Measurements from ENCODE around the gene OMA1.

Gene OMA1

DNA sequence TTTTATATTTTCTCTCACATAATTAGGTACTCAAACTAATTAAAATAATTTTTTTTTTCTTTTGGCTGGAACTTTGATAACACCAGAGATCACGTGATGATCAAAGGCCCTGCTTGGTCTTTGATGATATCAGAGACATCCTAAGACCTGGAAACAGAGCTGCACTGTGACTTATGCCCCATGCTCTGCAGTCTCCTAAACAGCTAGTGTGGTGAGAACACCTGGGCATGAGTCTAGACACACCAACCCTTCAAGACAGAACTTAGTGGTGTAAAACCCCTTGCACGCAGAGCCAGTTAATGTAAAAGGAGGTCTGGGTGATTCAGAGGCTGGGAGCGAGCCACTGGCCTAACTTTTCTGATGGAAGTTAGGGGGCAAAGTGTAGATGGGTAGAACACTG is 70.3 kb downstream of the OMA1 start:
- H3K4me1 Mint-ChIP-seq: no peaks in the 10 kb centered on the region
- H3K36me3 Mint-ChIP-seq: peaks cover 24% of the 10 kb centered on the region
- H3K27ac Mint-ChIP-seq: no peak overlapping the region
- no peak for DNase-seq (ENCODE audit: low spot score in 2 of 2)
- H3K9me3 Mint-ChIP-seq: no peaks in the 10 kb centered on the region
- no peak overlapping the region for H3K4me3 Mint-ChIP-seq
- ATAC-seq (ENCODE audit: low read depth): no peak
- no peaks in the 10 kb centered on the region for H3K27me3 Mint-ChIP-seq

- Mint-ChIP-seq H3K27ac (no peak overlapping the region), H3K9me3 (no peaks in the 10 kb centered on the region), H3K4me1 (no peaks in the 10 kb centered on the region)
These were observed 77.0 kb downstream of the OMA1 start for GRCh38 chr1:58469476-58469875.

GRCh38 chr1:58469016-58469415 is 77.5 kb downstream of the OMA1 start:
- Mint-ChIP-seq H3K27me3 (no peaks in the 10 kb centered on the region), H3K4me3 (no peak overlapping the region), H3K9me3 (no peaks in the 10 kb centered on the region), H3K36me3 (peaks cover 15% of the 10 kb centered on the region), H3K27ac (no peak overlapping the region), H3K4me1 (no peaks in the 10 kb centered on the region)
- no peak for ATAC-seq (ENCODE audit: low read depth)
- no peak for DNase-seq (ENCODE audit: low spot score in 2 of 2)

More at GRCh38 chr1:58469476-58469875, 77.0 kb downstream of the OMA1 start:
- no peak for DNase-seq (ENCODE audit: low spot score in 2 of 2)
- Mint-ChIP-seq H3K27me3 (no peaks in the 10 kb centered on the region), H3K4me3 (no peak overlapping the region), H3K36me3 (peaks cover 15% of the 10 kb centered on the region)
- no peak for ATAC-seq (ENCODE audit: low read depth)

DNA sequence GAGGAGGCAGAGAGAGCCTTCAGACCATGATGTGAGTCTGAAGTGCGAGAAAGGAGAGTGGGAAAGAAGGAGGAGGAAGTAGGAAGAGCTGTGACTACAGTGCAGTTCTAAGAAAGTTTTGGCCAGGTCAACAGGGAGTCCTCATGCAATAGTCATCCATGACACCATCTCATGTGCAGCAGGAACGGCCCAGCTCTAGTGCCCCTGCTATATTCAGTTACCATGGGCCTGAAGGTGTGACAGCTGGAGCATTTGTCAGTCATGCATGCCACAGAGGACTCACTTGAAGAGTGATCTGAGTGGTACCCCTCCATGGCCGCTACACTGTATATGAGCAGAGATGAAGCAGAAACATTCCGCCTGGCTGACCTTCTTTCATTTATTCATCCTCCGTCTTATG is 77.9 kb downstream of the OMA1 start:
- no peak for DNase-seq (ENCODE audit: low spot score in 2 of 2)
- Mint-ChIP-seq H3K36me3 (peaks cover 14% of the 10 kb centered on the region), H3K4me3 (no peak overlapping the region), H3K4me1 (no peaks in the 10 kb centered on the region), H3K27me3 (no peaks in the 10 kb centered on the region), H3K27ac (no peak overlapping the region), H3K9me3 (peaks cover 2% of the 10 kb centered on the region)
- no peak for ATAC-seq (ENCODE audit: low read depth)

- no peaks in the 10 kb centered on the region for H3K27me3 Mint-ChIP-seq
- ATAC-seq (ENCODE audit: low read depth) (no peak), DNase-seq (ENCODE audit: low spot score in 2 of 2) (no peak)
- peaks cover 27% of the 10 kb centered on the region for H3K36me3 Mint-ChIP-seq
- H3K9me3 Mint-ChIP-seq: peaks cover 2% of the 10 kb centered on the region
- H3K4me1 Mint-ChIP-seq: no peaks in the 10 kb centered on the region
- no peak overlapping the region for H3K27ac Mint-ChIP-seq
- no peak overlapping the region for H3K4me3 Mint-ChIP-seq
These were observed 79.8 kb downstream of the OMA1 start for GRCh38 chr1:58466630-58467241.

GRCh38 chr1:58465825-58466629 is 80.5 kb downstream of the OMA1 start:
- Mint-ChIP-seq H3K4me3 (no peak overlapping the region), H3K4me1 (no peaks in the 10 kb centered on the region), H3K27me3 (no peaks in the 10 kb centered on the region), H3K36me3 (peaks cover 31% of the 10 kb centered on the region), H3K27ac (no peak overlapping the region), H3K9me3 (peaks cover 2% of the 10 kb centered on the region)
- DNase-seq (ENCODE audit: low spot score in 2 of 2): no peak
- no peak for ATAC-seq (ENCODE audit: low read depth)

DNA sequence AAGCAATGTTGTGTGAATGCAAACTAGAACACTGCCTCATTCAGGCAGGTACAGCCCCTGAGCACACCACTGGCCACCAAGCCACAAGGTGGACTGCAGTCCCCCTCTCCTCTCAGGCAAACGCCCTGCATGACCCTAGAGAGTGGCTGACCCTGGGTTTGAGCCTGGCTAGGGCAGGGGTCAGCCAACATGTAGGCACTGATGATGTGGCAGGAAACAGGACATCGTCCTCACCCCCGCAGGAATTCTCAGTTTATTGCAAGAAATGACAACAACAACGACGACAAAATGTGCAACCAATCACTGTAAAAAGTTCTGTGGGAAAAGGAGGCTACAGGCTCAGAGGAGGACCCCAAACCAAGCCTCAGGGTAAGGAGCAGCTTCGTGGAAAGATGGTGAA is 81.3 kb downstream of the OMA1 start:
- Mint-ChIP-seq H3K9me3 (peaks cover 2% of the 10 kb centered on the region), H3K4me3 (no peak overlapping the region), H3K27me3 (no peaks in the 10 kb centered on the region), H3K4me1 (no peaks in the 10 kb centered on the region), H3K27ac (no peak overlapping the region), H3K36me3 (peaks cover 30% of the 10 kb centered on the region)
- ATAC-seq (ENCODE audit: low read depth) (no peak), DNase-seq (ENCODE audit: low spot score in 2 of 2) (no peak)

- Mint-ChIP-seq H3K4me1 (no peaks in the 10 kb centered on the region), H3K27me3 (no peaks in the 10 kb centered on the region), H3K36me3 (peaks cover 38% of the 10 kb centered on the region), H3K27ac (no peak overlapping the region), H3K4me3 (no peak overlapping the region), H3K9me3 (peaks cover 2% of the 10 kb centered on the region)
- no peak for DNase-seq (ENCODE audit: low spot score in 2 of 2)
- no peak for ATAC-seq (ENCODE audit: low read depth)
These were observed 86.1 kb downstream of the OMA1 start for GRCh38 chr1:58460469-58460868.

DNA sequence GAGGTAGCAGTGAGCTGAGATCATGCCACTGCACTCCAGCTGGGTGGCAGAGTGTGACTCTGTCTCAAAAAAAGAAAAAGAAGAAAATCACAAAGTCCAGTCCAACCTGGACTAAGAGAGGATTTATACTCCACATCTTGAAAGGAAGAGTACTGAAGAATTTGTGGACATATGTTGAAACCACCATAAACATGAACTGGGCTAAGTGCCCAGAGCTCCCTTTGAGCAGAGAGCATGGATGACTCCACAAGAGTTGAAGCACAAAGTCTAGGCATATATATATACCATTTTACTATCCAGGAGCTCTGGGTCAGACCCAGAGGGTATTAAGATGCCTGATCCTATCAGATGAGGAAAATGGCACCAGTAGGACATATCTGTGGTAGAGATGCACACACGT is 86.6 kb downstream of the OMA1 start:
- H3K27ac Mint-ChIP-seq: no peak overlapping the region
- H3K4me1 Mint-ChIP-seq: no peaks in the 10 kb centered on the region

DNA sequence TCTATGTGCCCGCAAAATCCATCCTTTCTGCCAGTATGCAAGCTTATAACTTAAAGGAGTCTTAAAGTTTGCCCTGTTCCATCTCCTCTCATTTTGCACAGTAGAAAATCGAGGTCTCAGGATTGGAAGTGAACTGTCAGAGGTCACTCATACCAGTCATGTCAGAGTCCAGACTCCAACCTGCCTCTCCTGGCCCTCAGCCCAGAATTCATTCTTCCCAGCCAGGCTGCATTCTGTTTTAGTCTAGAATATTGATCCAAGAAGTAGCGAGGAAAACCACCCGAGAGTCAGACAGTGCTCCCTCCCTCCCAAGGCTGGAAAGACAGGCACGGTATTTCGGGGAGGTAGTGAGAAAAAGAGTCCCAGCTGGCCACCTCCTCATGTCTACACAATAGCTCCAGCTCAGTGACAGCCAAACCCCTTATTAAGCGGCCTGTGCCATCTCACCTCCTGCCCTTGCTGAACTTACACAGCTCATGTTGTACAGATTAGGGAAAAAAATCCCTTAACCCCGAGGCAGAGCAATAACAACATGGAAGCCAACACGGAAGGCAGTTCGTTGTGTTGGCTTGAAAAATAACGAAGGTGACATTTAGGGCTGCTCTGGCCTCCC is 89.4 kb downstream of the OMA1 start:
- Mint-ChIP-seq H3K4me3 (no peak overlapping the region), H3K27me3 (no peaks in the 10 kb centered on the region), H3K9me3 (no peaks in the 10 kb centered on the region), H3K4me1 (no peaks in the 10 kb centered on the region), H3K36me3 (peaks cover 32% of the 10 kb centered on the region), H3K27ac (no peak overlapping the region)
- ATAC-seq (ENCODE audit: low read depth): no peak
- no peak for DNase-seq (ENCODE audit: low spot score in 2 of 2)

More for the DNA sequence above, 86.6 kb downstream of the OMA1 start:
- DNase-seq (ENCODE audit: low spot score in 2 of 2) (no peak), ATAC-seq (ENCODE audit: low read depth) (no peak)
- Mint-ChIP-seq H3K9me3 (peaks cover 2% of the 10 kb centered on the region), H3K4me3 (no peak overlapping the region), H3K36me3 (peaks cover 43% of the 10 kb centered on the region), H3K27me3 (no peaks in the 10 kb centered on the region)

DNA sequence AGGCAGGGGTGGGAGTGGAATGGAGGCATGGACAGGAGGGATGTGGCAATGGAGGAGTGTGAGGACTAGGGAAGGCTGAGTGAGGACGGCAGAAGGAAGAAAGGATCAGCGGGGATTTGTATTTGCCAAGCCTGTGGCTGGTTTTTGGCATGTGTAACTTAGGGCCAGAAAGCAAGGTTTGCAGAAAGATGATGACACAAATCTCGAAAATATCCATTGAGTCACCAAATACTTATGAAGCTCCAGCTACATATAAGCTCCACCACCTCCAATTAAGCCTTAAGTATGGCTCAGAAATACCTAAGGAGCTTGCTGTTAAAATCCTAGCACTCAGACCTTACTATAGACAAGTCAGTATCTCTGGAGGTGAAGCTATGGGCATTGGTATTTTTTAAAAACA is 90.1 kb downstream of the OMA1 start:
- no peaks in the 10 kb centered on the region for H3K27me3 Mint-ChIP-seq
- no peak overlapping the region for H3K4me3 Mint-ChIP-seq
- no peaks in the 10 kb centered on the region for H3K4me1 Mint-ChIP-seq
- H3K36me3 Mint-ChIP-seq: peaks cover 28% of the 10 kb centered on the region
- ATAC-seq (ENCODE audit: low read depth): no peak
- H3K9me3 Mint-ChIP-seq: no peaks in the 10 kb centered on the region
- DNase-seq (ENCODE audit: low spot score in 2 of 2): no peak
- H3K27ac Mint-ChIP-seq: no peak overlapping the region

DNA sequence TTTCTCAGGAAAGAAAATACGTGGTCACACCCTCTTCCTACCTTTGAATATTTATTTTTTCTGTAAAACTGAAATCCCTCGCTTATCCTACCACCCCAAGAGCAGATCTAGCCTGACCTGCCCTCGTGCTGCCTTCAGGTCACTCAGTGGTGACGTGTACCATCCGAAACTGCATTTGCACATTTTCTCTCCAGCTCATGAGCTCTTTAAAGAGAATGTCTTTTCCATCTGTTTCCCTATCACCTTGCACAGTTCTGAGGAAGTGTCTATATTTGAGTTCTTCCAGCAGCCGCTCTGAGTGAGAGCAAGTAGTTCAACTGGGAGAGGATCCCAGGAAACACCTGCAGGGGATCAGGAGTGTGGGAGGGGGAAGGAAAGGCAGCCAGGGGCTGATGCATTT is 91.7 kb downstream of the OMA1 start:
- Mint-ChIP-seq H3K4me3 (no peak overlapping the region), H3K27me3 (no peaks in the 10 kb centered on the region), H3K4me1 (no peaks in the 10 kb centered on the region), H3K9me3 (no peaks in the 10 kb centered on the region), H3K27ac (no peak overlapping the region), H3K36me3 (peaks cover 22% of the 10 kb centered on the region)
- DNase-seq (ENCODE audit: low spot score in 2 of 2) (no peak), ATAC-seq (ENCODE audit: low read depth) (no peak)

DNA sequence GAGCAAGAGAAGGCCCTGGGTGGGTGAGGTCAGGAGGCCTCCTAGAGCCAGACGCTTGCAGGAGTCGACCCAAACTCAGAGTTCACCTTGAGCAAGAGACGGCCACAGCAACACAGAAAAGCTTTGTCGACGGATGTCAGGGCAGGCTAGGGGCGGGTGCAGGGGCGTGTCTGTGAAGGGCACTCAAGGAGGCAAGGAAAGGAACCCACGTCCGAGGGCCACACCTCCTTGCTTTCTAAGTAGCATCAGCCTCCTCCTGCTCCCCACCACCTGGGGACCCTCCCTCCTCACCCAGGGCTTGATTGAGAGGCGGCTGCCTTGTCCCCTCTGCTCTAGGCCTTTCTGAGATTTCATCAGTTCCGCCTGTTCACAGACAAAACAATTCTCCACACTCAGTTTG is 92.1 kb downstream of the OMA1 start:
- DNase-seq (ENCODE audit: low spot score in 2 of 2) (no peak), ATAC-seq (ENCODE audit: low read depth) (no peak)
- no peaks in the 10 kb centered on the region for H3K4me1 Mint-ChIP-seq
- H3K9me3 Mint-ChIP-seq: no peaks in the 10 kb centered on the region
- H3K27ac Mint-ChIP-seq: no peak overlapping the region
- H3K27me3 Mint-ChIP-seq: no peaks in the 10 kb centered on the region
- peaks cover 20% of the 10 kb centered on the region for H3K36me3 Mint-ChIP-seq
- no peak overlapping the region for H3K4me3 Mint-ChIP-seq

- peaks cover 24% of the 10 kb centered on the region for H3K36me3 Mint-ChIP-seq
- H3K27ac Mint-ChIP-seq: no peak overlapping the region
- ATAC-seq (ENCODE audit: low read depth) (no peak), DNase-seq (ENCODE audit: low spot score in 2 of 2) (no peak)
- no peak overlapping the region for H3K4me3 Mint-ChIP-seq
- H3K9me3 Mint-ChIP-seq: no peaks in the 10 kb centered on the region
- H3K4me1 Mint-ChIP-seq: no peaks in the 10 kb centered on the region
- no peaks in the 10 kb centered on the region for H3K27me3 Mint-ChIP-seq
These were observed 94.8 kb downstream of the OMA1 start for GRCh38 chr1:58451560-58452191.
